Naive B cell (primary cell): Measurements from ENCODE around the gene RALGPS1. TPM values are rescaled to one million over a fixed set of nuclear protein-coding genes. Genes with fewer than 3 reads are reported as not detected.
A peak's percentile ranks its signal among the peaks of the same experiment; 100 is the strongest.

ENCODE experiments used
- ATAC-seq, 2 donors: fragments of 150-1000 bp; cut with Tn5 transposase; 2 replicates each; pipeline ENCODE4 v1.10.0; 2021; ENCODE audit warnings: low read depth in 2 of 2, mild to moderate bottlenecking in 2 of 2, moderate library complexity in 2 of 2
- DNase-seq: peaks from one replicate; pipeline ENCODE4 v3.0.0; 2022
- H3K27ac Mint-ChIP-seq, 6 donors: one replicate each; pipeline ENCODE4 v1.8.0; 2020 to 2022; ENCODE audit warnings: mild to moderate bottlenecking in 6 of 6, mixed read lengths in 6 of 6, moderate library complexity in 5 of 6, inconsistent platforms in 2 of 6
- H3K27me3 Mint-ChIP-seq, 3 donors: one replicate each; pipeline ENCODE4 v1.8.0; 2021 to 2022; ENCODE audit warnings: mixed read lengths in 3 of 3, mild to moderate bottlenecking in 1 of 3
- H3K36me3 Mint-ChIP-seq, 2 donors: one replicate each; pipeline ENCODE4 v1.8.0; 2020 to 2022; ENCODE audit warnings: mixed read lengths in 2 of 2, inconsistent platforms in 1 of 2, mild to moderate bottlenecking in 1 of 2
- H3K4me1 Mint-ChIP-seq, 3 donors: one replicate each; pipeline ENCODE4 v1.8.0; 2020 to 2022; ENCODE audit warnings: mixed read lengths in 3 of 3, inconsistent platforms in 1 of 3, mild to moderate bottlenecking in 1 of 3, moderate library complexity in 1 of 3
- H3K4me3 Mint-ChIP-seq, 8 donors: one replicate each; pipeline ENCODE4 v1.8.0; 2020 to 2022; ENCODE audit warnings: mild to moderate bottlenecking in 8 of 8, mixed read lengths in 8 of 8, moderate library complexity in 8 of 8, inconsistent platforms in 2 of 8
- H3K9me3 Mint-ChIP-seq, 7 donors: one replicate each; pipeline ENCODE4 v1.8.0; 2020 to 2022; ENCODE audit warnings: mixed read lengths in 7 of 7, mild to moderate bottlenecking in 5 of 7, inconsistent platforms in 2 of 7, moderate library complexity in 1 of 7
- polyA plus RNA-seq, 6 donors: library from polyadenylated mRNA; unstranded; fragments of 300-500 nt; fragmentation: Illumina TruSeq; gene quantifications; one replicate each; pipeline ENCODE4 v1.2.3, GENCODE V29; 2021; ENCODE audit warnings: low read depth in 6 of 6

The RALGPS1 gene
- polyA plus RNA-seq, 6 donors from 2014 or later = 3.0 to 7.9 (median 5.4) TPM

DNA sequence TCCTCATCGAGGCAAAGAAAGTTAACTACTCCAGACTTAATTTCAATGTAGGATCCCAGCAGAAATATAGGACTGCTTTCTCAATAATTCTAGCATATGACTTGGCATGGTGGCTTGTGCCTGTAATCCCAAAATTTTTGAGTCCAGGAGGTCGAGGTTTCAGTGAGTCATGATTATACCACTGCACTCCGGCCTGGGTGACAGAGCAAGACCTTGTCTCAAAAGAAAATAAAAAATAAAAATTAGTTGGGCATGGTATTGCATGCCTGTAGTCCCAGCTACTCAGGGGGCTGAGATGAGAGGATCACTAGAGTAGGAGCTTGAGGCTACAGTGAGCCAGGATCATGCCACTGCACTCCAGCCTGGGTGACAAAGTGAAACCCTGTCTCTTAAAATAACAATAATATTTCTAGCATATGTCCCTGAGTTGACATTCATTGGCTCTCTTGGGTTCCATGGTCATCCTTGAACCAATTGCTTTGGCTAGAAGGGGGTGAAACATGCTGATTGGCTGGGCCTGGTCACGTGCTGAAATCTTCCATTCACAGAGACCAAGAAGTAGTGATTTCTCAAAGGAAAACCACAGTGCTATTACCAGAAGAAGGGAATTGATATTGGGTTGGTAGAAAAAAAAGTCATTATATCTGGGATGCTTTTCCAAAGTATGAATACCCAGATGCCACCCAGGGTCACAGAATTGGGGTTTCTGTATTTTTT is 318.4 kb downstream of the RALGPS1 start:
- Mint-ChIP-seq H3K27me3 (peaks cover 8 to 33% (median 18%) of the 10 kb centered on the region in 3 donors), H3K36me3 (peaks cover 0 to 15% of the 10 kb centered on the region in 2 donors), H3K9me3 (no peaks in the 10 kb centered on the region), H3K4me3 (no peak overlapping the region), H3K4me1 (no peaks in the 10 kb centered on the region), H3K27ac (peak overlapping the region in 1 of 6 donors; percentile 28)
- DNase-seq (no peak), ATAC-seq (no peak)

GRCh38 chr9:127233550-127233949 is 319.0 kb downstream of the RALGPS1 start:
- Mint-ChIP-seq H3K27ac (no peak overlapping the region), H3K4me3 (no peak overlapping the region), H3K4me1 (no peaks in the 10 kb centered on the region), H3K36me3 (peaks cover 0 to 15% of the 10 kb centered on the region in 2 donors), H3K27me3 (peaks cover 8 to 33% (median 18%) of the 10 kb centered on the region in 3 donors), H3K9me3 (no peaks in the 10 kb centered on the region)
- no peak for ATAC-seq
- no peak for DNase-seq

- H3K4me1 Mint-ChIP-seq = no peaks in the 10 kb centered on the region
- peaks cover 8 to 36% (median 21%) of the 10 kb centered on the region in 3 donors for H3K27me3 Mint-ChIP-seq
- no peak overlapping the region for H3K4me3 Mint-ChIP-seq
- DNase-seq = no peak
- no peak overlapping the region for H3K27ac Mint-ChIP-seq
- H3K36me3 Mint-ChIP-seq = peaks cover 0 to 15% of the 10 kb centered on the region in 2 donors
- no peak for ATAC-seq
- H3K9me3 Mint-ChIP-seq = no peaks in the 10 kb centered on the region
Measured at GRCh38 chr9:127233989-127234388, 319.4 kb downstream of the RALGPS1 start.

GRCh38 chr9:127237801-127238200 is 323.2 kb downstream of the RALGPS1 start:
- Mint-ChIP-seq H3K36me3 (peaks cover 0 to 15% of the 10 kb centered on the region in 2 donors), H3K4me3 (no peak overlapping the region), H3K27ac (no peak overlapping the region), H3K4me1 (no peaks in the 10 kb centered on the region), H3K27me3 (peaks cover 8 to 26% (median 14%) of the 10 kb centered on the region in 3 donors), H3K9me3 (no peaks in the 10 kb centered on the region)
- DNase-seq (no peak), ATAC-seq (no peak)

DNA sequence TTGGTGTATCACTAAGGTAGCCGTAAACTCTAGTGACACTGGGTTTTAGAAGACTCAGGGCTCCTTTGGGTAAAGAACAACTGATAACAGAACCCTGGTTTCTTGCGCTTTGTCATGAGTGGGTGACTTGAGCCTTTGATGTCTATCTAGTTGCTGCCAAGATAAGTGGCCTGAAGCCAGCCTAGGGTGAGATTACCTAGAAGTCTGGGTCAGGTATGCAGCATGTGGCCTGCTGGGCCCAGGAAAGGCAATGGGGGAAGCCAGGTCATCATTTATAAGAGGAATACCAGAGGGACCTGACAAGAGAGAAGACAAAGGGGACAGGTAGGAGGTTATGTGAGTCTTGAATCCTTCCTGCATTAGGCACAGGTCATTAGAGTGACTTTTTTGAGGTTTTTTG is 326.8 kb downstream of the RALGPS1 start:
- no peak for ATAC-seq
- H3K27me3 Mint-ChIP-seq = peaks cover 0 to 15% (median 5%) of the 10 kb centered on the region in 3 donors
- DNase-seq = no peak
- H3K9me3 Mint-ChIP-seq = no peaks in the 10 kb centered on the region
- no peak overlapping the region for H3K4me3 Mint-ChIP-seq
- H3K4me1 Mint-ChIP-seq = peaks cover 7 to 18% (median 14%) of the 10 kb centered on the region in 3 donors
- no peak overlapping the region for H3K27ac Mint-ChIP-seq
- H3K36me3 Mint-ChIP-seq = peaks cover 0 to 7% of the 10 kb centered on the region in 2 donors

GRCh38 chr9:127244609-127245601 is 330.3 kb downstream of the RALGPS1 start:
- DNase-seq = peak; percentile 93
- Mint-ChIP-seq H3K36me3 (peaks cover 0 to 4% of the 10 kb centered on the region in 2 donors), H3K27me3 (peaks cover 0 to 6% (median 0%) of the 10 kb centered on the region in 3 donors), H3K4me3 (peak overlapping the region; percentile 82 to 95 (median 94)), H3K27ac (peak overlapping the region in 5 of 6 donors; percentile 64 to 93 (median 86)), H3K9me3 (no peaks in the 10 kb centered on the region), H3K4me1 (peaks cover 7 to 18% (median 14%) of the 10 kb centered on the region in 3 donors)
- peak; percentile 100 for ATAC-seq

GRCh38 chr9:127245637-127246164 is 331.1 kb downstream of the RALGPS1 start:
- Mint-ChIP-seq H3K4me3 (peak overlapping the region; percentile 82 to 95 (median 94)), H3K36me3 (peaks cover 0 to 4% of the 10 kb centered on the region in 2 donors), H3K9me3 (no peaks in the 10 kb centered on the region), H3K4me1 (peaks cover 7 to 18% (median 14%) of the 10 kb centered on the region in 3 donors), H3K27me3 (peaks cover 0 to 6% (median 0%) of the 10 kb centered on the region in 3 donors), H3K27ac (peak overlapping the region in 1 of 6 donors; percentile 88)
- no peak for DNase-seq
- ATAC-seq = no peak

DNA sequence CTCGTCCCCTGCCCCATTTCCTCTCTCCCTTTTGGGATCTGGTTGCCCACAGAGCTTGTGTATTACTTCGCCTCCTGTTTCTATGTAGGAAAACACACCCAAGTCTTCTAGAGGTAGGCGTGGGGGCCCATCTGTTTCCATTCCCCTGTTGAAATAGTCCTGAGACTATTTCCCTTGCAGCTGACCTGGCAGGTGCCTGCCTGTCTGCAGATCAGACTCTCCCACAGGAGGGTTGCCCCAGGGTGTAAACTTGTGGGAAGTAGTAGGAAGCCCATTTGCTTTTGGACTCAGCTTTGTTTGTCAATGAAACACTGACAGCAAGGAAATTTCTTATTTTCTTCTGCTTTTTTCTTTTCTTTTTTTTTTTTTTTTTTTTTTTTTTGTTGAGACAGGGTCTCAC is 333.7 kb downstream of the RALGPS1 start:
- H3K27ac Mint-ChIP-seq = no peak overlapping the region
- peaks cover 0 to 4% of the 10 kb centered on the region in 2 donors for H3K36me3 Mint-ChIP-seq
- ATAC-seq = no peak
- H3K4me3 Mint-ChIP-seq = no peak overlapping the region
- H3K27me3 Mint-ChIP-seq = peaks cover 0 to 19% (median under 1%) of the 10 kb centered on the region in 3 donors
- H3K9me3 Mint-ChIP-seq = no peaks in the 10 kb centered on the region
- H3K4me1 Mint-ChIP-seq = peaks cover 7 to 18% (median 14%) of the 10 kb centered on the region in 3 donors
- DNase-seq = no peak

DNA sequence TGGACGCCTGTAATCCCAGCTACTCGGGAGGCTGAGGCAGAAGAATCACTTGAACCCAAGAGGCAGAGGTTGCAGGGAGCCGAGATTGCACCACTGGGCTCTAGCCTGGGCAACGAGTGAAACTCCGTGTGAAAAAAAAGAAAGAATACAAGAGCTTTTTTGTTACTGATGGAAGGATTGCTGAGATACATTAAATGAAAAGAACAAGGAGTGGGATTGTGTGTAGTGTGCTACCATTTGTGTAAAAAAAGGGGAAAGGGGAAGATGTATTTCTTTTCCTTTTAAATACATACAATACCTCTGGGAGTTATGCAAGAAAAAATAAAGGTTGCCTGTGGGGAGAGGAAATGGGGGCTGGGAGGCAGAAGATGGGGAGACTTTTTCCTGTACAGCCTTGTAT is 335.3 kb downstream of the RALGPS1 start:
- H3K27ac Mint-ChIP-seq = peak overlapping the region in 2 of 6 donors; percentile 65 to 78
- H3K36me3 Mint-ChIP-seq = peaks cover 0 to 4% of the 10 kb centered on the region in 2 donors
- peaks cover 4 to 14% (median 12%) of the 10 kb centered on the region in 3 donors for H3K4me1 Mint-ChIP-seq
- no peak overlapping the region for H3K4me3 Mint-ChIP-seq
- ATAC-seq (no peak), DNase-seq (no peak)
- H3K9me3 Mint-ChIP-seq = no peaks in the 10 kb centered on the region
- peaks cover 0 to 30% (median 10%) of the 10 kb centered on the region in 3 donors for H3K27me3 Mint-ChIP-seq

- peaks cover 0 to 30% (median 10%) of the 10 kb centered on the region in 3 donors for H3K27me3 Mint-ChIP-seq
- H3K4me3 Mint-ChIP-seq = no peak overlapping the region
- H3K27ac Mint-ChIP-seq = no peak overlapping the region
- DNase-seq = no peak
- no peak for ATAC-seq
- H3K4me1 Mint-ChIP-seq = peaks cover 0 to 4% (median under 1%) of the 10 kb centered on the region in 3 donors
- H3K36me3 Mint-ChIP-seq = peaks cover 0 to 4% of the 10 kb centered on the region in 2 donors
- no peaks in the 10 kb centered on the region for H3K9me3 Mint-ChIP-seq
Measured at GRCh38 chr9:127250896-127251391, 336.4 kb downstream of the RALGPS1 start.

- Mint-ChIP-seq H3K27me3 (peaks cover 0 to 30% (median 13%) of the 10 kb centered on the region in 3 donors), H3K4me3 (no peak overlapping the region), H3K36me3 (peaks cover 0 to 4% of the 10 kb centered on the region in 2 donors), H3K9me3 (no peaks in the 10 kb centered on the region), H3K4me1 (no peaks in the 10 kb centered on the region), H3K27ac (no peak overlapping the region)
- DNase-seq = no peak
- no peak for ATAC-seq
Measured at GRCh38 chr9:127252410-127253318, 338.1 kb downstream of the RALGPS1 start.

DNA sequence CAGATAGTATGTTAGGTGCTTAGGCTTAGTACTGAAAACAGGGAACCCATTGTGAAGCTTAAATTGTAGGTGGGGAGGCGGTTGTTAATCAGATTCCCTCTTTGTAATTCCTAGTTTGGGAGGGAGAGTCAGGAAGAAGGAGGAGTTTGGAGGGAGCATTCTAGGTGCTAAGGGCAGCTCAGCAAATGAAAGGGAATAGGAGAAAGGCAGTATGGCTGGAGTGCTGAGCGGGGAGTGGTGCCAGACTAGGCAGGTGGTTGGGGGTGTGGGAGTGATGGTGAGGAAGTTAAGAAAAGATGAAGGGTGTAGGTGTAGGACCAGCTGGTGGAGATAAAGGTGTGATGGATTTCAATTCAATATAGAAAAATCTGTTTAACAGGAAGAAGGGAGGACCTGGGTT is 338.9 kb downstream of the RALGPS1 start:
- no peaks in the 10 kb centered on the region for H3K4me1 Mint-ChIP-seq
- H3K9me3 Mint-ChIP-seq = no peaks in the 10 kb centered on the region
- peak overlapping the region in 1 of 6 donors; percentile 49 for H3K27ac Mint-ChIP-seq
- peak overlapping the region in 1 of 8 donors; percentile 18 for H3K4me3 Mint-ChIP-seq
- no peak for ATAC-seq
- H3K27me3 Mint-ChIP-seq = peaks cover 0 to 30% (median 13%) of the 10 kb centered on the region in 3 donors
- DNase-seq = no peak
- H3K36me3 Mint-ChIP-seq = peaks cover 0 to 4% of the 10 kb centered on the region in 2 donors
